Nucleus accumbens (tissue), 56 donors: Measurements from ENCODE around the gene ASCL2.
A peak's percentile ranks its signal among the peaks of the same experiment; 100 is the strongest.

ENCODE experiments used
- DNase-seq, 56 donors: peaks; one replicate each; lab custom pipeline; 2025; lab: John Stamatoyannopoulos, UW

The ASCL2 gene

DNA sequence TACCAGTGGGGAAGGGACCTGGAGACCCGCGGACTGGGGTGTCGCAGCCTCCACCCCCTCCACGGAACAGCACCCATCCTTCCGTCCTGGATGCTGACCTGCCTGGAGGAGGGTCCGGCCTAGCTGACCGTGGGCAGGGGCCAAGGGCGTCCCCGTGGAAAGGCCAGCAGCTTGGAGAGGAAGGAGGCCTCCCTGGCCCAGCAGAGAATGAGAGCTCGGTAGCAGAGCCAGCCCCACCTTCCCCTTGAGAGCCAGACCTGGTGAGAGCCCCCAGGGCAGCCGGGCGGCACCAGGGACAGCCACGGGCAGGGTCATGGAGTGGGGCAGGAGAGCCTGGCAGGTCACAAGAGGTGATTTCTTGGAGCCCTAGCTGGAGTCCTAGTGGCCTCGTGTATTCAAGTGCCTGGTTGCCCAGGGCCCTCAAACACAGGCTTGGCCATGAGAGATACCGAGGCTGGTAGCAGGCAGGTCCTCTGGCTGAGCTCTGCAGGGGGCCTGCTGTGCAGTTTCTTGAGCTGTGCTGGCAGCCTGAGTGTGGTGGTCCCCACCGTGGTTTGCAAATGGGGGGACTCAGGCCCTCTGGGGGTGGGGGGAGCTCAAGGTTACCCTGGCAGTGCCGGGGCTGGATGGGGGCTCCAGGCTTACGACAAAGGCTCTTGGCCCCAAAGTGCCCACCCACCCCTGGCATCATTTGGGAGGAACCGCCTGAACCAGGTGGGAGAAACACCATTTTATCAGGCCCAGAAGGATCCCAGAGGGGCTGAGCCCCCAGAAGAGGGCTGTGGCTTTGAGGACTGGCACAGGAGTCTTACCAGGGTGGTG is 39.1 kb upstream of the ASCL2 start:
- DNase-seq: no peak

DNA sequence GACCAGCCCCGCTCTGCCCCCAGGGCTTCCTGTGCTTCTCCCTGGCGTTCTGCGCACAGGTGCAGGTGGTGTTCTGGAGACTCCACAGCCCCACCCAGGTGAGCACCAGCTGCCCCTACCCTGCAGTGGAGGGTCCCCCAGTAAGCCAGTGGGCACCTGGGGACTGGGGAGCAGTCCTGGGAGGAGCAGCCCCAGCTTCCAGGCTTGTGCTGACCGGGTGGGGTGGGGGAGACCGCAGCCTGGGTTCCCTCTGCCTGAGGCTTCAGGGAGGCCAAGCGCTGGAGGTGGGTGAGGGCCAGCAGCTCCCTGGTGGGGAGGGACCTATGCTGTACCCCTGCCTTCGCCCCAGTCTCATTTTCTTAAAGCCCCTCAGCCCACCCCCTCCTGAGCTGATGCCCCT is 38.3 kb upstream of the ASCL2 start:
- DNase-seq: no peak

DNA sequence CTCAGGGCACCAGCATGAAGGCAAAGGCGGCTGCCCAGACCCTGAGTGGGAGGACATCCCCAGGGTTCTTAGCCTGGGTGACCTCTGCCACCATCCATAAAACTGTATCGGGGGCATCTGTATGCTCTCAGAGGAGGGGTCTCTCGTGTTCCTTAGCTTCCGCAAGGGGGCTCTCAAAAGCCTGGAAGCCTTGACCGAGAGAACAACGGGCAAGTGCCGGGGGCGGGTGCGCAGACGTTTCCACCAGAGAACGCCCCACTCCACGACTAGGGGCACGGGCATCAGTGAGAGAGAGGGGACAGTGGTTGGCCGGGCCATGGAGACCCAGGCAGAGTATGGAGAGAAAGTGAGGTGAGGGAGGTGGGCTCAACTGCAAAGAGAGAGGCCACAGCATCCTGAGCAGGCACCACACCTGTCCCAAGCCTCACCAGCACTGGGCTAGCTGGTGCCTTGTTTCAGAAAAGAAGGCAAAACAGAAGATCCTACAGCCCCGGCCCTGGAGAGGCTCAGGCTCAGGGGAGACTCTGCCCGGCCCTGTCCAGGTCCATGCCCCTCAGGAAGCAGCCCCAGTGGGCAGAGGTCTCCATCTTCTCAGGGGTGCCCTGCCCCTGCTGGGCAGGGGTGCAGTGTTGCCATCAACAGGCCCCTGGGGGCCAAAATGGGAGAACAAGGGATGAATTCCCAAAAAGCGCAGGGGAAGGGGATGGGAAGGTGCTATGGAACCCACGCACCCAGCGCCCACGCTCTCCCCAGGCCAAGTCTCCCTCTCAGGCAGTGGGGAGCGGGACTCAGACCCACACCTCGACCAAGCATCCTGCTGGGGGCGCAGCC is 37.3 kb upstream of the ASCL2 start:
- no peak for DNase-seq

DNA sequence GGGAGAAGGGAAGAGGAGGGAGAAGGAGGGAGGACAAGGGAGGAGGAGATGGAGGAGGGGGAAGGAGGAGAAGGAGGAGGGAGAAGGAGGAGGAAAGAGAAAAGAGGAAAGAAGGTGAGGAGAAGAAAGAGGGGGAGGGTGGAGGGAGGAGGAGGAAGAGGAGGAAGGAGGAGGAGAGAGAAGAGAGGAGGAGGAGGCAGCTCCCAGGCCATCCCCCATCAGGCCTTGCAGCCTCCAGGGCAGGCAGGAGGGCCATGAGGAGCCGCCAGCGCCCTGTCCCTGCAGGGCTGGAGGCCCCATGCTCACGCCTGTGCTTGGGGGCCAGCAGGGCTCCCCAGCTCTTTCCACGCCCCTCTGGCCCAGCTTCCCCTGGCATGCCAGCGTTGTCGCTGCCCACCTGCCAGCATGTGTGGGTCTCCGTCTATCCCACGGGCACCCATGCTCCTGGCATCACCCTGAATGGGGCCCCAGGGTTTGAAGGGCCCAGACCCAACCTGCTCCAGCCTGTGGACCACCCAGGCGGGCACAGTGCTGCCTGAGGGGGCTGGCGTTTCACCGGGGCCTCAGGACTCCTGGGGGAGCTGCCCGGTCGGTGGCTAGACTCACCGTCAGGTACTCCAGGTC is 36.6 kb upstream of the ASCL2 start:
- DNase-seq: no peak

DNA sequence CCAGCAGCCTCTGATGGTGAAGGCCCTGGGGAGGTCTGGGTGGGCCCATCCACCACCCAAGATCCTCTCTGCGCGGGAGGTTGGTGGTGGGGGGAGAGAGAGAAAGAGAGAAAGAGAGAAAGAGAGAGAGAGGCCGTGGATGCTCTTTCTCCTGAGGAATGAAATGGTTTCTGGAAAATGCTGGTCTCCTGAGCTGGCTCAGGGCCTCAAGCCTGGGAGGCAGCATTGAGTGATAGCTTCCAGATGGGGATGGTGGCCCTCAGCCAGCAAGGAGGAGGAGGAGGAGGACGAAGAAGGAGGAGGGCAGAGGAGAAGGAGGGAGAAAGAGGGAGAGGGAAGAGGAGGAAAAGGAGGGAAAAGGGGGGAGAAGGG is 36.0 kb upstream of the ASCL2 start:
- peak in 1 of 56 donors; percentile 11 for DNase-seq

DNA sequence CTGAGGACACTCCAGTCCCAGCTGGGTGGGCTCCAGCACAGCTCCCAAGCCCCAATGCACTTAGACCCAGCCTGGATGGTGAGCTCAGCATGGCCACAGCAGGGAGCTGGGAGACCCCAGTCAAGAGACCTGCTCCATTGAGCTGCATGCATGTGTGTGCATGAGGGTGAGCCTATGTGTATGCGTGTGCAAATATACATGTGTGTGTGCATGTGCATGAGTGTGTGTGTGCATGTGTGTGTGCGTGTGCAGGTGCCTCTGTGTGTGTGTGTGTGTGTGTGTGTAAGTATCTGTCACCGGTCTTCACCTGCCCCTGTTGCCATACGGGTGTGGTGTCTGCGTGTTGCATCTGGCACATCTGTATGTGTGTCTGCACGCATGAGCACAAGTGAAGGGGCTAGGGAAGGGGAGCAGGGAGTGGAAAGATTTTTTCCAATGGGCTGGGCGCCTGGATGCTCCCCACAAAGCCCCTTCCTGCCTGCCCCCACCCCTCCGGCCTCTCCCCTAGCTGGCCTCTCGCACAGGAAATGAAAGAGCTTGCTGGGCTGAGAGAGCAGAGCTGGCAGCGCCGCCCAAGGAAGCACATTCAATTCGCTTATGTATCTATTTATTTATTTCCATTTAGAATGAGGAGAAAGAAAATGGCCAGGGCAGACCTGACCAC is 35.5 kb upstream of the ASCL2 start:
- DNase-seq: no peak

DNA sequence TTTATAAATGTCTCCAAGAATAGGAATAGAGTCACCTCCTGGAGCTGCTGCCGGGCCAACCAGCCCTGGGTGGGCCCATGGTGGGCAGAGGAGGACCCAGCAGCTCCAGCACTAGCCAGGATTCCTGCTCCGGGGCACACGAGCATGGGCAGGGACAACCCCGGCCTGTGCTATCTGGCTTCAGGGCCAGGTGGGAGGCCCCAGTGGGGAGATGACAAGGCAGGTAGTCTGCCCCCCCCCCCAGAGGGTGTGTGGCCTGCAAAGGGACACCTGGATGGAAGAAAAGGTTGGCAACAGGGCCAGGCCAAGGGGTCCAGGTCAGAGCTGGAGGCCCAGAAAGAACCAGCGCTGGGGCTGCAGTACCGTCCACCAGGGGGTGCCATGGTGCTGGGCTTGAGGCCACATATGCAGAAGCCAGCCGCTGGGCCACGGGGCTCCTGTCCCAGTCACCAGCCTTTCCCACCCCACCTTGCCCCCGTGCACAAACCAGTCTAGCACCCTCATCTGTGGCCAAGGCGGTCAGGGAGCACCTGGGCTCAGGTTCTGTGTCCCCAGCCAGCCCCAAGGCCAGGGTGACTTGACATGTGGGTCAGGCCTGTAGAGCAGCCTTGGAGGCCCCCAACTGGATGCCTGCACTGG is 34.9 kb upstream of the ASCL2 start:
- peak in 51 of 56 donors; percentile 23 to 88 (median 59) for DNase-seq

DNA sequence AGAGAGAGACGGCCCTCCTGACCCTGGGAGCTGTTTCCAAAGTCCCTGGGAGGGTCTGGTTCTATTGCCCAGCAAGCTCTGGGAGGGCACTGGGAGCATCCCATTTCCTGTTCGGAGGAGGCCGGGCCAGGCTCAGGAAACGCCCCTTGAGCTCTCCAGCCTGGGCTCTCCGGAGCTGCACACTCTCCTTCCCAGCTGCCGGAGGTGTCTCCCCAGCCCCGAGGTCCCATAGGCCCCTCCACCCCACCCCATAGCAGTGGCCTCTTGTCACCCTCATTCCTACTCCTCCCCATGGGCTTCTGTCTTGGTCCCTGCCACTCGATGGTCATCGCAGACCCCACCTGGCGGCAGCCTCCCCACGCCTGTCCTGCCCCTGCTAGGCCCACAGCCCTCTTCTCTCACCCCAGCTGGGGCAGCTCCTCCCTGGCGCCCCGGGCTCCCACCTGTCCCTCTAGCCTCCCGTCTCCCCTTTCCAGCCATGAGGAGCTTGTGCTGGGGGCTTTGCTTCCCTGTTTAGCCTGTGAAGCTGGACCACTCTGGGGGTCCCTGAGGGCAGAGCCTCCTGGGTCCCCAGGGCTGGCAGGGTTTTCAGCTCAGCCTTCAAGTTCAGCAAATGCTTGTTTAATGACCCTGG is 34.2 kb upstream of the ASCL2 start:
- no peak for DNase-seq

DNA sequence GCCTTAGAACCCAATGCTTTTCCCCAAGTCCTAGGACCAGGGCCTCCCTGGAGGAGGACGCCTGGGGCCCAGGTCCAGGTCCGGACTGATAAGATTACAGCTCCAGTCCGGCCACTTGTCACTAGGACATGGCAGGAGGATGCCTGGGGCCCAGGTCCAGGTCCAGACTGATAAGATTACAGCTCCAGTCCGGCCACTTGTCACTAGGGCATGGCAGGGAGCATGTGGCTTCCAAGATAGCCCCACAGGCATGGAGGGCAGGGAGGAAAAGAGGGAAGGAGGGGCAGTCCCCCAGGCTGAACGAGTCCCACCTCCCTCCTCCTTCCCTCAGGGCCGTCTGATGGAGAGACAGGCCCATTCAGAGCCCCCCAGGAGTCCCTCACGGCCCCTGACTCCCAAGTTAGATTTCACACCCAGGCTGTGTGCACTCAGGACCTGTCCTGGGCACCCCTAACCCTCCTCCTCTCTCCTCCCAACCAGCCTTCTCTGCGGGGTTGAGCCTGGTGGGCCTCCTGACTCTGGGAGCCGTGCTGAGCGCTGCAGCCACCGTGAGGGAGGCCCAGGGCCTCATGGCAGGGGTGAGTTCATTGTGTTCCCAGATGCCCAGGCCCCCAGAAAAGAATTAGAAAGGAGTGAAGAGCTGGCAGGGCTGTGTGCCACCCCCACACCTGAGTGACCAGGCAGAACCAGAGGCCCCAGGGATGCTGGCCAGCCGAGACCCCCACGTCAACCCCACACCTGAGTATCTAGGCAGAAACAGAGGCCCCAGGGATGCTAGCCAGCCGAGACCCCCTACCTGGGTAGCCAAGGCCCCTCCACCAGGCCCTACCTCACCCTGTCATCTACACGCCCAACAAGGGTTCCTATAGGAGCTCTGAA is 33.5 kb upstream of the ASCL2 start:
- DNase-seq: no peak

DNA sequence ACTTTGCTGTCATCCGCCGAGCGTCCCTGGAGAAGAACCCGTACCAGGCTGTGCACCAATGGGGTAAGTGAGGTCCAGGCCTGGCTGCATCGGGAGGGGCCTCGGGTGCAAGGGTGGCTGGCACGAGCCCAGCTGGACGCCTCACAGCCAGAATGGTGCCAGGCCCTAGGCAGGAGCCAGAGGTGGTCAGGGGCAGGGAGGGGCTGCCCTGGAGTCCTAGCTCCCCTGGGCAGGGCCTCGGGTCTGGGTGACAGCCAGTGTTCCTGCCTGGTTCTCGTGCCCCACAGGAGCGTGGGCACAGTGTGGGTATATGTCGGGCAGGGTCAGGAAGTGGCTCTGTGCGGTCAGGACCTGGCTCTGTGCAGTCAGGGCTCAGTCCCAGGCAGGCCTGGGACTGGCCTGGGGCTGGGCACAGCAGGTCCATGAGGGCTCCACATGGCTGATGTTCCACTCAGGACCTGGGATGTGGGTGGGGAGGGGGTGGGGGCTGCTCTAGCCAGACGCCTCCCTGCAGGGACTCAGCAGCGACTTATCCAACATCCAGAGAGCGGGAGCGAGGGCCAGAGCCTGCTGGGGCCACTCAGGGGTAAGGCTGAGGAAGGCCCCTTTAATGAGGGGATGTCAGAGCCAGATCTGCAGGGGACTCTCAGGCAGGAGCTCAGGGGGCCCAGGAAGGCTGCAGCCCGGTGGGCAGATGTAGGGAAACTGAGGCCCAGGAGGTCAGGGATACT is 32.7 kb upstream of the ASCL2 start:
- no peak for DNase-seq

DNA sequence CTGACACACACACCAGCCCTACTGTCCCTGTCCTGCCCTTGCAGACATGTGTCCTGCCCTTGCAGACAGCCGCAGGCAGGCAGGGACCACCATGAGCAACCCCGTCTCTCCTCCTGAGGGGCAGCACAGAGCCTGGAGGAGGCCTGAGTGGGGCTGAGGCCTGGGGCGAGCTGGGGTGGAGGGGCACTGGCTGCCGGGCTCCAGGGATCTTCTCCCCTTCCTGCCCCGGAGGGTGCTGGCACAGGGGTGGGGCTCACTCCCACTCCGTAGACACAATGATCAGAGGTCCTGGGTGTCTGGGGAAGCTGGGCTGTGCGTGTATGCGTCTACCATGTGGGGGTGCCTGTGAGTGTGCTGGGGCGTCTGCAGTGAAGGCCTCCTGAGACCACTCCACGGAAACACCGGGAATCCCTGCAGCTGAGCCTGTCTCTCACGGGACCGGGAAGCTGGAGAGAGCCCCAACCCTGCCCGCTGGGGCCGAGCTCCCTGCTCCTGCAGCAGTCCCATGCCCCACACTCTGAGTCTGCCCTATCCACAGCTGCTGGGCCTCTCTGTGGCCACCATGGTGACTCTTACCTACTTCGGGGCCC is 32.0 kb upstream of the ASCL2 start:
- DNase-seq: no peak

DNA sequence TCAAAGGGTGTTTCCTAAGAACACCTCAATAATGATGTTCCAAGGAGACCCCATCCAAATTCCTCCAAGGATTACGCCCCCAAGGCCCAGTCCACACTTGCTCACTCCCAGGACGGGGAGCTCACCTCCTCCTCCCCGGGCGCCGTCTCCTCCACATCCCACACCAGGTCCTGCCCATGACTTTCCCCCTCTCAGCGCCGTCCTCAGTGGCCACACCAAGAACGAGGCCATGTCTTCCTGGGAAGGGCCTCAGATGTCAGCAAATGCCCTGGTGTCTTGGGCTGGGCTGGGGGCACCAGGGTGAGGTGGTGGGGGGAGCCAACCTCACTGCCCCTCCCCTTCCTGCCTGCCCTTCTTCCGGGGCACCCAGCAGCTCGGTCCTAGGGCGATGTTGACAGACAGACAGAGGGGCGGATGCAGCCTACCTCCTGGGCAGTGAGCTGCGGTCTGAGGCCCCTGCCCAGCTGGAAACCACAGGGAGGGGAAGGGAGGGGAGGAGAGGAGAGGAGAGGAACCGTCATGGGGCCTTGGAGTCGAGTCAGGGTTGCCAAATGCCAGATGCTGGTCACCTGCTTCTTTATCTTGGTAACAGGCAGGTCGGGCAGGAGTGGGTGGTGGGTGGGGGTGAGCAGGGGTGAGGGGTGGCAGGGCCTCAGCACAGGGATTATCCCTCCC is 31.4 kb upstream of the ASCL2 start, which contains the start of the genes C11orf21 and TSPAN32:
C11orf21 (minus strand) TSS at position 288 of the 675 bp plus-strand sequence; CDS start at position 178, 110 bp downstream.
TSPAN32 (plus strand) TSS at position 383 of the 675 bp plus-strand sequence; CDS start at position 520, 137 bp downstream.
- peak in 3 of 56 donors; percentile 11 to 34 (median 19) for DNase-seq

DNA sequence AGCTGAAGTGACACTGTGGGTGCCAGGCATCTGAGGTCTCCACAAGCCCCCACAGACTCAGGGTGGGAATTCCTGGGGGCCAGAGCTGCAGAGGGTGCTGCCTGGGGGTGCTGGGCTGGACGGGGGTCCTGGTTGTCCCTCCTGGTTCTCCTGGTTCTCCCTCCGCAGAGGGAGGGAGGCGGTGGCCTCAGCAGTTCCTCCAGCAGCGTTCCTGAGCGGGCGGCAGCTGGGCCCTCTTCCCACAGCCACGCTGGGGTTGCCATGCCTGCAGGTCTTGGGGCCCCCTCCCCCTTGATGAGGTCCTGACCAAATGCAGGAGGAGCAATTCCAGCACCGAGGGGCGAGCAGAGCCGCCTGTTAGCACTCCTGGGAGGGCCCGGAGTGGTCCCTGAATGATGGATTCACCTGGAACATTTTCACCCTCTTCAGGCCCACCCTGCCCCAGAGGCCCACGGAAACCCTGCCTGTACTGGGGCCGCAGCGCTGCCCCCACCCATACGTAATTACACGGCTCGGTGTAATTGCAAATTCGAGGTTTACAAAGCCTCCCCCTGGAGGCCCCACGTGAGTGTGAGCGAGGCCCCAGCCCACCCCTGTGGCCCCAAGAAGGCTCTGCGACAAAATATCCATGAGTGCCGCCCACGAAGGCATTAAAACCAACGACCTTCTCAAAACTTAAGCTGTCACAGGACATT is 30.7 kb upstream of the ASCL2 start:
- no peak for DNase-seq

DNA sequence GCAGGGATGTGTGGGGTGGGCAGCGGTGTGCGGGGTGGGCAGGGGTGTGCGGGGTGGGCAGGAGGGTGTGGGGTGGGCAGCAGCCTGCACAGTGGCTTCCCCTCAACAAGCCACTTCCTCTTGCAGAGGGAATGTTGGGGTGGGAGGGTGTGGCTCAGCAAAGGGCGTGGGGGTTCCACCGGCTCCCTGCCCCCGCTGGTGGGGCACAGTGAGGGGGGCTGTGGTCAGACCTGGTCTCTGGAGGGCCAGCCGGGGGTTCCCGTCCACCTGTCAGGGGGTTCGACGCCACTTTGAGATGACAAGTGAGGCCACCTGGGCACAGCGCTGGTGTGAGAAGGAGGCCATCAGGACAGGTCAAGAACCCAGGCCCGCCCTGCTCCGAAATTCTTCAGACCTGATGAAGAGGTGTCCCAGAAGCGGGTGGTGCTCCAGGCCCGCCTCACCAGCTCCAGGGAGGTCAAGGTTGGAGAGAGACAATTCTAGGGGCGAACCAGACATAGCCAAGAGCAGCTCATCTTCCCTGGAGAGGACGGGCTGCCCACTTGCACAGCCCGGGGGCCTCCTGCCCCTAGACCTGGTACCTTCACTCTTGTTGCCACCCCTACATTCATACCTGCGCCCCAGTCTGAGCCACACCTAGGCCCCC is 30.0 kb upstream of the ASCL2 start:
- DNase-seq: no peak

DNA sequence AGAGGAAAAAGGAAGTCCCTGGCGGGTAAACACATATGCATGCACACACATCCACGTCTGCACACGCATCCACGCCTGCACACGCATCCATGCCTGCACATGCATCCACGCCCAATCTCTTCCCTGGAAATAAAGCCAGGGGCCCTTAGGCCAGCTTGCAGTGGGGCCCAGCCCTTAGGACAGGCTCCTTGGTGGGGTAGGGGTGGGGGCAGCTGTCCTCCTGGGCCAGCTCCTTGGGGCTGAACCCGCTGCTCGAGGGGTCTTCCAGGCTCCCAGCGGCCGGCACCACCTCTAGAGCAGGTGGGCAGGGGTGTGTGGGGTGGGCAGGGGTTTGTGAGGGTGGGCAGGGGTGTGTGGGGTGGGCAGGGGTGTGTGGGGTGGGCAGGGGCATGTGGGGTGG is 29.4 kb upstream of the ASCL2 start:
- DNase-seq: no peak
